Measurements from ENCODE around the gene CFAP299.
A peak's percentile ranks its signal among the peaks of the same experiment; 100 is the strongest.

The CFAP299 gene

GRCh38 chr4:80388284-80388607 is 52.7 kb downstream of the CFAP299 start:
- no peak for DNase-seq (ENCODE audit: low read depth)

DNA sequence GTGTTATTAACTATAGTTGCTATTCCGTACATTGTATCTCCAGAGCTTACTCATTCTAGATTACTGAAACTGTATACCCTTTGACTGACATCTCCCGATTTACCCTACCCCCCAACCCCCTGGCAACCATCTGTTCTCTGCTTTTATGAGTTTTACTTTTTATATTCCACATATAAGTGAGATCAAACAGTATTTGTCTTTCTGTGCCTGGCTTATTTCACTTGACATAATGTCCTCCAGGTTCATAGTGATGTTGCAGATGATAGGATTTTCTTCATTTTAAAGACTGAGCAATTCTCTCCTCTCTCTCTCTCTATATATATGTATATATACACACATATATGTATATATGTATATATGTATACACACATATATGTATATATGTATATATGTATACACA is 54.6 kb downstream of the CFAP299 start:
- DNase-seq (ENCODE audit: low read depth), result no peak

- no peak for DNase-seq (ENCODE audit: low read depth)
Measured at GRCh38 chr4:80393246-80393969, 57.9 kb downstream of the CFAP299 start.

DNA sequence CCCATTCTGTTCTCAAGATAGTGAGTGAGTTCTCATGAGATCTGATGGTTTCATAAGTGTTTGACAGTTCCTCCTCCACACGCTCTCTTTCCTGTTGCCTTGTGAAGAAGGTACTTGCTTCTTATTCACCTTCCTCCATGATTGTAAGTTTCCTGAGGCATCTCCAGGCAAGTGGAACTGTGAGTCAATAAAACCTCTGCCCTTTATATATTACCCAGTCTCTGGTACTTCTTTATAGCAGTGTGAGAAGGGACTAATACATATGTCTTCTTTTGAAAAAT is 58.4 kb downstream of the CFAP299 start:
- no peak for DNase-seq (ENCODE audit: low read depth)

- DNase-seq (ENCODE audit: low read depth), result no peak
Measured at GRCh38 chr4:80407246-80407645, 71.7 kb downstream of the CFAP299 start.

DNA sequence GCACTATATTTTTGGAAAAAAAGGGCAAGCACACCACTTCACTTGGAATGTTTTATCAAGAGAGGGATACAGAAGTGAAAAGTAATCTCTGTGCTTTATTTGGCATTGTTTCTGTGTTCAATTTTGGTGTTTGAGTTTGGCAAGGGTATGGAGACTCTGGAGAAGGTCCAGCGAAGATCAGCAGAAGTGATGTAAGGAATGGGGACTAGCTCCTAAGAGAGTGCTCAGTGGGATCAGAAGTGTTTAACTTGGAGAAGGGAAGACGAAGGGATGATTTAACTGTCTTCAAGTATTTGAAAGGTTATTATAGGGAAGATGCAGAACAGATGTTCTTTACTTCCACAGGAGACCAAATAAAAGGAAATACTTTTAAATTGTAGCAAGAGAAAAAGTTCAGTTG is 74.3 kb downstream of the CFAP299 start:
- DNase-seq (ENCODE audit: low read depth), result no peak

- DNase-seq (ENCODE audit: low read depth), result no peak
Measured at GRCh38 chr4:80412322-80412721, 76.8 kb downstream of the CFAP299 start.

GRCh38 chr4:80413086-80413485 is 77.6 kb downstream of the CFAP299 start:
- no peak for DNase-seq (ENCODE audit: low read depth)

DNA sequence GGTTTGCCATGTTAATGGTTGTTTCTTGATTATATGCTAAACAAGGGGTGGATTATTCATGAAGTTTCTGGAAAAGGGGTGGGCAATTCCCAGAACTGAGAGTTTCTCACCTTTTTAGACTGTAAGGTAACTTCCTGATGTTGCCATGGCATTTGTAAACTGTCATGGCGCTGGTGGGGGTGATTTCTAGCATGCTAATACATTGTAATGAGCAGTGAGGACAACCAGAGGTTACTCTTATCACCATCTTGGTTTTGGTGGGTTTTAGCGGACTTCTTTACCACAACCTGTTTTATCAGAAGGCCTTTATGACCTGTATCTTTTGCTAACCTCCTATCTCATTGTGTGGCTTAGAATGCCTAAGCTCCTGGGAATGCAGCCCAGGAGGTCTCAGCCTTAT is 81.5 kb downstream of the CFAP299 start:
- DNase-seq (ENCODE audit: low read depth), result no peak

GRCh38 chr4:80419946-80420345 is 84.4 kb downstream of the CFAP299 start:
- DNase-seq (ENCODE audit: low read depth), result no peak

DNA sequence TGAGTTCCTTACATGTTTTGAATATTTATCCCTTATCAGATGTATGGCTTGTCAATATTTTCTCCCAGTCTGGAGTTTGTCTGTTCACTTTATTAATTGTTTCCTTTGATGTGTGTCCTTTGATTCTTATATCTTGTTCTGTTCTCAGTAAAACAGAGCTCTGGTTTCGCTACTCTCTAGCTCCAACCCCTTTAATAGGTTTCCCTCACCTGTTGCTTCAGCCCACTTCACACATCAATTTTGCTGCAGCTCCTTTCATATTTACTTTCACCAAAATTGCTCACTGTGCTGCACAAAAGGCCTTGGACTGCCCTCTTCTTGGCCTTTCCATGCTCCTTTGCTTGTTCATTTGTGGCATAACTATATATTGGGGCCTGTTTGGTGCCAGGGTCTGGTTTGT is 85.1 kb downstream of the CFAP299 start:
- DNase-seq (ENCODE audit: low read depth), result no peak

- DNase-seq (ENCODE audit: low read depth), result no peak
Measured at GRCh38 chr4:80422727-80423404, 87.3 kb downstream of the CFAP299 start.

- DNase-seq (ENCODE audit: low read depth), result no peak
Measured at GRCh38 chr4:80423553-80424224, 88.2 kb downstream of the CFAP299 start.

DNA sequence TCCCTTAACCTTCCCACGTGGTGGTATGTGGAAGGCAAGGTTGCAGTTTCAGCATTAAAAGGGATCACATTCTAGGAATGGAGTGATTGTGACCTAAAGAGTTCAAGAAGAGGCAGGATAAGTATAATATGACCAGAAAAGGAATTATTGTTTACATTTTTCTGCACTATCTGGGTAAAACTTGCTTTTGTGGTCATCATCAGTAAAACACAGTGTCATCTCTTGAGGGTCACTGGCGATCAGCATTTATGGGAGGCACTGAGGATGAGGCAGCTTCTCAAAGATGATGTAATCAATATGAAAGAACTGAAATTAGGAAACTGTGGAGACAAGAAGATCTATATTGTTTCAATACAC is 88.7 kb downstream of the CFAP299 start:
- DNase-seq (ENCODE audit: low read depth), result no peak

DNA sequence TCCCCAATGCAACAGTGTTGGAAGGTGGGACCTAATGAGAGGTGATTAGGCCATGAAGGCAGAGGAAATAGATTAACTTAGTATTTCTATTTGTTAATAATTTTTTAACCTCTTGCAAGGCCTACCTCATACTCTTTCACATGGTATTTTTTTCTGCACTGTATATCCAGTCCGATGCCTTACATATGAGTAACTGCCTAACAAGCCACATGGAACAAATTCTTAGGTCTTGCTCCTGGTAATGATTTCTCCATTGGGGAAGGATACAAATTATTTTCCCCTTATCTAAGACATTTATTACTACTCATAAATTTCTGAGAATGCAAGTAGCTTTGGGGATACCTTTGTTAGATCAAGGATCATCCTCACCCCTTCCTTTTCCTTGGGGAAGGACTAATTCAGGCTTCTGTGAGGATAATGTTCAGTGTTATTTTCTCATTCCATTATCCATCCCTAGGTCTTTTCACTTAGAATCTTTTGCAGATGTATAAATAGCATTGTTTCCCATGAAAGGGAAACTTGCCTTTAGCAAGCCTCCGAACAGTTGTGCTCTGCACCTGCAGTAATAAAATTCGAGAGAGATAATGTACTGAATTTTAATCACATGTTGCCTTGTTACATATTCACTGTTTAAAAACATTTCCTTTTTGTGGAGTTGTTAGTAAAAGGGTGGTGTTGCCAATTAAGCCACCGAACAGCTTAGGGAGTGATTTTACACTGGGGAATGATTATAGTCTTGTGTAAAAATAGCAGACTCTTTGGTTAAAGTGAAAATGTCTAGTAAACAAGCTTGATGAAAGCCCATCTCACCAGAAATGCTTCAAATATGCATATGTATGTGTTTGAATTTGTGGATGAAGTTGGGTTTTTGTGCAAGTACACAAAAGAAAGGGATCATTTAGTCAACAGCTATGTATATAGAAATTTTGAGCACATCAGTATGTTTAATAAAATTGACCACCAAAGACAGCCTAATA is 89.9 kb downstream of the CFAP299 start:
- DNase-seq (ENCODE audit: low read depth), result no peak

DNA sequence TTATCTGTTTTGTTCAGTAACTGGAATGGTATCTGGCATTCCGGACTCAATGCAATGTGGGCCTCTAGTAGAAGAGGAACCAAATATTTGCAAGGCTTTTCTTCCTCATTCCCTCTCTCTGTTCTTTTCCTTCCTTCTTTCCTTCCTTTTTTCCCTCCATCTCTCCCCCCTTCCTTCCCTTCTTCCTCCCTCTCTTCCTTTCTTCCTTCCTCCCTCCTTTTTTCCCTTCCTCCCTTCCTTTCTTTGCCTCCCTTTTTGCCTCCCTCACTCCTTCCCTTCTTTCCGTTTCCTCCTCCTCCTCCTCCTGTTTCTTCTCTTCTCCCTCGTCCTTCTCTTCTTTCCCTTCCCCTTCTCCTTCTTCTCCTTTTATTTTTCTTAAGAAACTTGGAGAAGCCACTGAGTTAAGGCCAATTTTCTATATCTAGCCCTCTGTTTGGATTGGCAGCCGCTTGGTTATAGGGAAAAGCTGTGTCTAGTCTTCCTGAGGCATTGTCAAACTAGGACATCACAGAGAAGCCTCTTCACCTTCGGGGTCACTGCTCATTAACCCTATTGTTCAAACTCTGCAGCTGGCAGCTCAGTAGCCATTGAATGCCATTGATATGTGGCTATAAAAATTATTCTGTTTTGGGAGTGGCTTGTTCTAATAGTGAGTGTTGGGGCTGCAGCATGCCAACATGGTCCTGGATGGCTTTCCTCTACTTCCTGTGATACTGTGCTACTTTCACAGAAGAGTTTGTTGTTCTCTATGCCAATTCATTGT is 95.9 kb downstream of the CFAP299 start:
- no peak for DNase-seq (ENCODE audit: low read depth)

- no peak for DNase-seq (ENCODE audit: low read depth)
Measured at GRCh38 chr4:80434238-80434637, 98.7 kb downstream of the CFAP299 start.

GRCh38 chr4:80438016-80438415 is 102.5 kb downstream of the CFAP299 start:
- DNase-seq (ENCODE audit: low read depth), result no peak

- peak; percentile 6 for DNase-seq (ENCODE audit: low read depth)
Measured at GRCh38 chr4:80439294-80440061, 103.9 kb downstream of the CFAP299 start.

GRCh38 chr4:80446248-80446647 is 110.7 kb downstream of the CFAP299 start:
- DNase-seq (ENCODE audit: low read depth), result no peak

GRCh38 chr4:80446664-80447063 is 111.1 kb downstream of the CFAP299 start:
- no peak for DNase-seq (ENCODE audit: low read depth)

All from T follicular helper cell (primary cell).